ENCODE data around the gene MED13L.

DNA sequence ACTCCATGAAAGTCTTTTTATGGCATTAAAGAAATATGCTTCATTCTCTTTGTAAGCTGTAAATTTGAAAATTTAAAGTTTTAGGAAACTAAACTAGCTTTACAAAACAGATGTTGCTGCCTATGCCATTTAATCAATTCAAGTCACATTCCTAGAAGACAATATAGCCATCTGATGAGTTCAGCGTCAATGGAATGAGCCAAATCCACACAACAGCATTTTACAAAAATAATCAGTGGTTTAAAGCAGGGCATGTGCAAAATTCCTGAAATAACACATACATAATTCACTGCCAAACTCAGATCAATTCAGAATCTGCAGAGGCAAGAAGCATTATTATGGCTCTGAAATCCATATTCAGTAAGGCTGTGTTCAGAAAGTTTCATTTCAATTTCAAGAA, 75.6 kb downstream of the MED13L start:
- no peak for TF ChIP-seq POLR2A (IDR thresholded peaks at IDR 0.05)
- TF ChIP-seq CTCF (IDR thresholded peaks at IDR 0.05): no peak

Measured in testis (tissue), 2 donors.